ENCODE measurements around the gene BZW2.

Gene BZW2

DNA sequence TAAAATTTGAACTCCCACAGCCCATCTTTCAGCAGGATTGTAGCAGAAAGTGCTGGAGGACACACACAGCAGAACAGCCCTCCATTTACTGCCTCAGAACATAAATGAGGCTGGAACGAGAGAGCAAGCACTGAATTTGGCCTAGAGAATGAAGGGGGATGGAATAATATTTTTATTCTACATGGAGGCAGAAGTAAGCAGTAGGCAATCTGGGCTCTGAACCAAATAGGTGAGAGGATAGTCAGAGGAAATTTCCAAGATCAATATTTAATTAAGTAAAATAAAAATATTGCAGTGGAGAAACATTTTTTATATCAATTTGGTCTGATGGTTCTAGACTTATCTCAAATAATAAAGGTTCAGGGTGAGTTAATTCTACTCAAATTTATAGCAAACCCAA, 78.4 kb downstream of the BZW2 start:
- no peak for DNase-seq

DNA sequence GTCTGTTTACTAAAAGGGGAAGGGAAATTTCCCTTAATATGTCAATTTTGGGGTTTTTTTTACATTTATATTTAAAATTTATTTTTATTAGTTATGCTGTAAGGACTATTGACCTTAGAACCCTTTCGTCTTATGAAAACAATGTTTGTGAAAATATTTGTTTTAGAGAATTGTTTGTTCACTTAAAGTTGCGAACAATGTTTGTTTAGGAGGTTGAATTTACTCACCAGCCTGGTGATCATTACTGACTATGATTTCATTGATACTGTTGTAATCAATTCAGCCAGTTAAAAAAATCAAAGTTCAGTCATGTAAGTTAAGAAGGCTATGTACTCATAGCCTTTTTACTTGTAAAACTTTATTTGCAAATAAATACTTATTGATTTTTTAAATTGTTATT, 80.2 kb downstream of the BZW2 start:
- DNase-seq: no peak

DNA sequence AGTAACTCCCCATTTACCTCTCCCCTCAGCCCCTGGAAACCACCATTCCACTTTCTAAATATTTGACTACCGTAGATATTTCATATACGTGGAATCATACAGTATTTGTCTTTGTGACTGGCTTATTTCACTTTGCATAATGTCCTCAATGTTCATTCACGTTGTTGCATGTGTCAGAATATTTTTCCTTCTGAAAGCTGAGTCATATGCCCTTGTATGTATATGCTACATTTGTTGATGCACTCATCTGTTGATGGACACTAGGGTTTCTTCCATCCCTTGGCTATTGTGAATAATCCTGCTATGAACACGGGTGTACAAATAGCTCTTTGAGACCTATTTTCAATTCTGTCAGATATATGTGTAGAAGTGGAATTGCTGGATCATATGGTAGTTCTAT, 81.8 kb downstream of the BZW2 start:
- DNase-seq: no peak

DNA sequence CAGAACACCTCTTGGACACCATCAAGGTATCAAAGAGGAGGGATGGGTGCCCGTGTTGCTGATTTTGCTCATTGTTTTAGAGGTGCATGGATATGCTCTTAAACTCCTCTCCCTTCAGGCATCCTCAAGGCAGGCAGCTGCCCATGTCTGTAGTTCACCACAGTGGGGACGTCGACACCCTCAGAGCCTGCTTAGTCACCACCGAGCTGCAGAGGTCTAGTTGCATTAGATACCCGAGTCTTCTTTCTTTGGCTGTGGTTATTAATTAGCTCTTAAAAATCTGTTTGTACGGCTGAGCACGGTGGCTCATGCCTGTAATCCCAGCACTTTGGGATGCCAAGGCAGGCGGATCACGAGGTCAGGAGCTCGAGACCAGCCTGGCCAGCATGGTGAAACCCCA, 82.8 kb downstream of the BZW2 start:
- DNase-seq: no peak

- DNase-seq: no peak
Observed at GRCh38 chr7:16729541-16729940, 83.6 kb downstream of the BZW2 start.

- peak; percentile 34 to 49 (median 41) for DNase-seq
Observed at GRCh38 chr7:16730937-16731336, 85.0 kb downstream of the BZW2 start.

GRCh38 chr7:16732828-16733227, 86.8 kb downstream of the BZW2 start:
- no peak for DNase-seq

GRCh38 chr7:16734148-16734726, 88.3 kb downstream of the BZW2 start:
- DNase-seq: no peak

DNA sequence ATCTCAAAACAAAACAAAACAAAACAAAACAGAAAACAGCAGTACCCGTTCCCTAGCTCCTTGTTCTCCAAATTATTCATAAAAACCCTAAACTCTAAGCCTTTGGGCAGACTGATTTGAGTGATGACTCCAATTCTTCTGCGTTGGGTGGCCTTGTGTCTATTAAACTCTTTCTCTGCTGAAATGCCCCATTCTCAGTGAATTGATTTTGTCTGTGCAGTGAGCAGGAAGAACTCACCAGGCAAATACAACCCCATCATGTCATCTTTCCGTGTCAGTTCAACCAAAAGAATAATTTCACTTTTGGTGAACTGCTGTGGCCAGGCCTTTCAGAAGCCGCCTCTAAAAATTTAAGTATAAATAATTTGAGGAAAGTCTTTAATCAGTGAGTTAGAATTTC, 89.0 kb downstream of the BZW2 start:
- no peak for DNase-seq

- DNase-seq: no peak
Observed at GRCh38 chr7:16738011-16738688, 92.2 kb downstream of the BZW2 start.

GRCh38 chr7:16739863-16740622, 94.1 kb downstream of the BZW2 start:
- DNase-seq: peak; percentile 34 to 53 (median 41)

- no peak for DNase-seq
Observed at GRCh38 chr7:16740623-16740953, 94.6 kb downstream of the BZW2 start.

DNA sequence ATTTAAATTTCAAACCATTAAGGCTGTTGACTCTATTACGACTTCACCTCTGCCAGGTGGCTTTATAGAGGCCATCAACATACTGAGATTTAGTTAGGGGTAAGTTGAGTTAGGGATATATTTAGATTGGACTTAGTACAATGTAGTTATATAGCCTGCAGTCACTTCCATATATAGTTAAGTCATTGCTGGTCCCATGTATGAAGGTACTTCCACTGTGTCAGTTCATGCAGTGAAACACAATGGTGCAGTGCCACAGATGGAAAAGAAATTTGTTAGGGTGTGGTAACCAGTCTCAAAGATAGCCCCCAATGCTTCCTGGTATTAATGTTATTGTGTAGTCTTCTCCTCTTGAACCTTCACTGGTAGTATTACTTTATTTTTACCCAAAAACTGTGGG, 95.0 kb downstream of the BZW2 start:
- no peak for DNase-seq

DNA sequence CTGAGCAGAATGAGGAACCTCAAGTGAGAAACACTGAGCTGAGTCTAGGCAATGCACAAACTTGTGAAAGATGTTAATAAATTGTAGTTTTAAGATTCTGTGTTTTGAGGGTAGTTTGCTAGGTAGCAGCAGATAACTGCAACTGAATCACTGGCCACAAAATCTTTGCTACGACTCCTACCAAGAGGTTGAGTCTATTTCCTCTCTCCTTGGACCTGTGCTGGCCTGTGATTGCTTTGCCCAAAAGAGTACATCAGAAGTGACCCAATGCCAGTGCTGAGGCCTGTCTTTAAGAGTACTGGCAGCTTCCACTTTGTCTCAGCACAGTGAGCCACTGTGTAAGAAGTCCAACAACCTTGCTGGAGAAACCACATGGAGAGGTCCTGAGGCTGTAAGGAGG, 95.7 kb downstream of the BZW2 start:
- no peak for DNase-seq

GRCh38 chr7:16742547-16742946, 96.6 kb downstream of the BZW2 start:
- DNase-seq: no peak

DNA sequence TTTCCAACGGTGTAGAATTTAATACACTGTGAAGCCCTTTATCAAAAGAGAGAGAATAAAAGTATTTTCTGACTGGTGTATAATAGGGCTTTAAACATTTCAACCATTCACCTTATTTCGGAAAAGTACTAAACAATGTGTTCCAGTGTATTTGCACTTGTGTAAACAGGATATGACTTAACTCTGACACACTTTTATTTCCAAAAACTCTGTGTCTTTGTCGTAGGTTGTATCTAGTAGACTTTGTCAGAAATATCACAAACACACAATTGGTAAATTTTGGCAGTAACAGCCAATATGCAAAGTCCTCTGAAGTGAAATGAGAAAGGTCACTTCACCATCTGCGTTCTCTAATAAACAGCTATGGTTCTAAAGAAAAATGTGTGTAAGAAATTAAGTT, 97.3 kb downstream of the BZW2 start:
- no peak for DNase-seq

- DNase-seq: peak in 1 of 3 donors; percentile 48
Observed at GRCh38 chr7:16744518-16745250, 98.7 kb downstream of the BZW2 start.

- no peak for DNase-seq
Observed at GRCh38 chr7:16745645-16746044, 99.7 kb downstream of the BZW2 start.

- DNase-seq: no peak
Observed at GRCh38 chr7:16747102-16747501, 101.1 kb downstream of the BZW2 start.

DNA sequence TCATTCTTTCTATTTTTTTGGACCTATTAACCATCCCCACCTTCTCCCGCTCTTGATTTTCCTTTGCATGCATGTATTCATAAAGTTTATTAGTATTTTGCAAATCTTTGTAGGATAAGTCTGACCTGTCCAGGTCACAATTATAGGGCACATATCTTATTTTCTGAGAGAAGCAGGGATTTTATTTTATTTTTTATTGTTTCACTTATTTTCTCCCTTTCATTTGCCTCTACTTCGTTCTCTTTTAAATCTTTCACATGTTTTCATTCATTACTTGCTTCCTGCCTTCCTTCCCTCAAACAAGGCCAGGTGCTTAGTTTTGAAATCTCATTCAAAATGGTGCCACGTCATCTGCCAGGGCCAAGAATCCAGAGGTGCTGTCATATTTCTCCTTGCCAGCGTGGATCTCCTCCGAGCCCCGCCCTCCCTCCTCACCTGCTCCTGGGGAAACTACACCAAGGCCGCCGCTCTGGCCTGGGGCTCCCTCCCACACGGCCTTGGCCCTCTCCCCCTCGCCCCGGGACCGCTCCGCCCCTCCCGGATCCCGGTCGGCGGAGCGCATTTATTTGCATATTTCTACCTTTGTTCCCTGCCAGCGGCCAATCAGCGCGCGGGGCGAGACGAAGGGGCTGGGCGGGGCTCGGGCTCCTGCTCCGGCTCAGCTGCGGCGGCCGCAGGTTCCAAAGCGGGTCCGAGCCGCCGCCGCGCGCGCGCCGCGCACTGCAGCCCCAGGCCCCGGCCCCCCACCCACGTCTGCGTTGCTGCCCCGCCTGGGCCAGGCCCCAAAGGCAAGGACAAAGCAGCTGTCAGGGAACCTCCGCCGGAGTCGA, 107.3 kb downstream of the BZW2 start, which contains the start of gene TSPAN13:
TSS of gene TSPAN13 (plus strand) at position 654 of the 830 bp plus-strand sequence. CDS start 213 bp downstream, outside the sequence.
- DNase-seq: peak; percentile 56 to 82 (median 57)

- DNase-seq: peak in 2 of 3 donors; percentile 23 to 40
Observed at GRCh38 chr7:16753932-16754855, 108.2 kb downstream of the BZW2 start.
